ENCODE results near the gene QRICH1. TPM values are rescaled to one million over a fixed set of nuclear protein-coding genes. Genes with fewer than 3 reads are reported as not detected.

The QRICH1 gene
- total and polyA plus RNA-seq, 2 of the 13 experiments (the other 11 are each of a cell fraction or from before 2014, with no cell fraction given): 52.6 to 102 TPM

DNA sequence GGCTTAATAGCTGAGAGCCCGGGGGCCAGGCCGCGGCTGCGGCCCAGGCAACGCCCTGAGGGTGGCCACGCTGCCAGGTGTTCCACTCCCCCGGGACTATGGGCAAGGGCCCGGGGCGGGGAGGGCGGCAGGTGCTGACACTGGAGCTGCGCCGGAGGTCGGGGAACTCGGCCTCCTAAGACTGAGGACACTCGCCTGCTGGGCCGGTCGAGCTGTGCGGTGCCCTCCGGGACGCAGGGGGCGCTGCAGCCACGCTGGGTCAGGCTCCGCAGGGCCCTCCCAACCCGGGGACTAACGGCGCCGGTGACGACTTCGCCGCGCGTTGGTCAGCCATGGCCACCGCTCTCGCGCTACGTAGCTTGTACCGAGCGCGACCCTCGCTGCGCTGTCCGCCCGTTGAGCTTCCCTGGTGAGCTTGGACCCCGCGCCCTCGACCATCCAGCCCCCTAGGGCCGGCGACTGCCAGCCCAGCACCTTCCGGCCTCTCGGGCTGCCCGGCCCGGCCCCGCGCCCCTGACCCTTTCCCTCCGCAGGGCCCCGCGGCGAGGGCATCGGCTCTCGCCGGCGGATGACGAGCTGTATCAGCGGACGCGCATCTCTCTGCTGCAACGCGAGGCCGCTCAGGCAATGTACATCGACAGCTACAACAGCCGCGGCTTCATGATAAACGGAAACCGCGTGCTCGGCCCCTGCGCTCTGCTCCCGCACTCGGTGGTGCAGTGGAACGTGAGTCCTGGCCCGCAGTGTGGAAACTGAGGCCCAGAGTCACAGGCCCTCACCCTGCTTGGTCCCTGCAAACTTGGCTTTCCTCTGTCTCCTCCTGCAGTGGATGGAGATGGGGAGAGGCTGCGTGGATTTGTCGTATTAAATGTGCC lies 71.8 kb downstream of the QRICH1 start, which contains the start of gene NDUFAF3 (continued):
- TF ChIP-seq, protein P1, sequence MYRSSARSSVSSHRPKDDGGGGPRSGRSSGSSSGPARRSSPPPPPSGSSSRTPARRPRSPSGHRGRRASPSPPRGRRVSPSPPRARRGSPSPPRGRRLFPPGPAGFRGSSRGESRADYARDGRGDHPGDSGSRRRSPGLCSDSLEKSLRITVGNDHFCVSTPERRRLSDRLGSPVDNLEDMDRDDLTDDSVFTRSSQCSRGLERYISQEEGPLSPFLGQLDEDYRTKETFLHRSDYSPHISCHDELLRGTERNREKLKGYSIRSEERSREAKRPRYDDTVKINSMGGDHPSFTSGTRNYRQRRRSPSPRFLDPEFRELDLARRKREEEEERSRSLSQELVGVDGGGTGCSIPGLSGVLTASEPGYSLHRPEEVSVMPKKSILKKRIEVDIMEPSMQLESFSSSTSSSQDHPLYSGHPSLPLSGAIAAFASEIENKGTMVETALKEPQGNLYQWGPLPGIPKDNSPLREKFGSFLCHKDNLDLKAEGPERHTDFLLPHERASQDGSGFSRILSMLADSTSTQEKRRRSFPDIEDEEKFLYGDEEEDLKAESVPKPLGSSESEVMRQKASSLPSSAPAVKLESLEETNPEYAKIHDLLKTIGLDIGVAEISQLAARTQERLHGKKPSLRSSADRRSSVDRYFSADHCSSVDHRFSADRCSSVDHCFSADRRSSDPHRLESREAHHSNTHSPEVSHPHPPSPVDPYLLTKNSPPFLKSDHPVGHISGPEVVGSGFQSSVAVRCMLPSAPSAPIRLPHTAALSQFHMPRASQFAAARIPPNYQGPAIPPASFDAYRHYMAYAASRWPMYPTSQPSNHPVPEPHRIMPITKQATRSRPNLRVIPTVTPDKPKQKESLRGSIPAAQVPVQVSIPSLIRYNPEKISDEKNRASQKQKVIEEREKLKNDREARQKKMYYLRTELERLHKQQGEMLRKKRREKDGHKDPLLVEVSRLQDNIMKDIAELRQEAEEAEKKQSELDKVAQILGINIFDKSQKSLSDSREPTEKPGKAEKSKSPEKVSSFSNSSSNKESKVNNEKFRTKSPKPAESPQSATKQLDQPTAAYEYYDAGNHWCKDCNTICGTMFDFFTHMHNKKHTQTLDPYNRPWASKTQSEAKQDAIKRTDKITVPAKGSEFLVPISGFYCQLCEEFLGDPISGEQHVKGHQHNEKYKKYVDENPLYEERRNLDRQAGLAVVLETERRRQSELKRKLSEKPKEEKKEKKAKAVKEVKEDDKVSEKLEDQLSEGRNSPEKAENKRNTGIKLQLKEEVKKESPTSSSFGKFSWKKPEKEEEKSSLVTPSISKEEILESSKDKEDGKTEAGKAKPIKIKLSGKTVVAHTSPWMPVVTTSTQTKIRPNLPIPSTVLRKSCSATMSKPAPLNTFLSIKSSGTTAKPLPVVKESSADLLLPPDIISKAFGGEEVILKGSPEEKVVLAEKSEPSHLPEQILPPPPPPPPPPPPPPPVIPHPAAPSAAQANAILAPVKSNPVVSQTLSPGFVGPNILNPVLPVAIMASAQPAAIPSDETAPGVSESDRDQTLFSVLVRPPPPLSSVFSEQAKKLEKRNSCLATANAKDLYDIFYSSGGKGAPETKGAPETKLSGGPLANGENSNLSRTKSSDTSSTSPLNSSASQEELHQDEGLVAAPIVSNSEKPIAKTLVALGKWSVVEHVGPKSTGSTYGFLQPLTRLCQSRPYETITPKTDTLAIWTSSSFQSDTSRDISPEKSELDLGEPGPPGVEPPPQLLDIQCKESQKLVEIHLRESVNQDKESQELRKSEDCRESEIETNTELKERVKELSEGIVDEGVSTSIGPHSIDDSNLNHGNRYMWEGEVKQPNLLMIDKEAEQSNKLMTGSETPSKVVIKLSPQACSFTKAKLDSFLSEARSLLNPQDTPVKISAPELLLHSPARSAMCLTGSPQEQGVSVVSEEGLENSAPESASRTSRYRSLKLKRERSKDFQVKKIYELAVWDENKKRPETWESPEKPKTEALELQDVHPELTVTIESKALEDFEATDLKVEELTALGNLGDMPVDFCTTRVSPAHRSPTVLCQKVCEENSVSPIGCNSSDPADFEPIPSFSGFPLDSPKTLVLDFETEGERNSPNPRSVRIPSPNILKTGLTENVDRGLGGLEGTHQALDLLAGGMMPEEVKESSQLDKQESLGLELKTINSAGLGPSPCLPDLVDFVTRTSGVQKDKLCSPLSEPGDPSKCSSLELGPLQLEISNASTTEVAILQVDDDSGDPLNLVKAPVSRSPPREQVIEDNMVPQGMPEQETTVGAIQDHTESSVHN (CRISPR knock-in tag; IDR thresholded peaks at IDR 0.05): no peak
- no peak for TF ChIP-seq ZNF337 (CRISPR knock-in tag; IDR thresholded peaks at IDR 0.05; ENCODE audit: borderline replicate concordance, low read depth)
- no peak for TF ChIP-seq NFE2 (CRISPR knock-in tag; IDR thresholded peaks at IDR 0.05)
- no peak for TF ChIP-seq PCBP1 (IDR thresholded peaks at IDR 0.05; ENCODE audit: borderline replicate concordance, low read depth, low read length)
- no peak for TF ChIP-seq TSC22D2 (CRISPR knock-in tag; IDR thresholded peaks at IDR 0.05; ENCODE audit: borderline replicate concordance)
- TF ChIP-seq ZNF17 (CRISPR knock-in tag; IDR thresholded peaks at IDR 0.05): peak; percentile 91; the same call in 1 of the 2 replicates
- TF ChIP-seq KLF9 (CRISPR knock-in tag; IDR thresholded peaks at IDR 0.05; ENCODE audit: low read depth): no peak
- TF ChIP-seq STAG1 (CRISPR knock-in tag; IDR thresholded peaks at IDR 0.05): peak; percentile 45
- TF ChIP-seq SP1 (IDR thresholded peaks at IDR 0.05): no peak
- TF ChIP-seq SP1 (CRISPR knock-in tag; IDR thresholded peaks at IDR 0.05): peak; percentile 71
- TF ChIP-seq GMEB1 (CRISPR knock-in tag; IDR thresholded peaks at IDR 0.05; ENCODE audit: borderline replicate concordance): peak; percentile 94
- TF ChIP-seq, protein P2, sequence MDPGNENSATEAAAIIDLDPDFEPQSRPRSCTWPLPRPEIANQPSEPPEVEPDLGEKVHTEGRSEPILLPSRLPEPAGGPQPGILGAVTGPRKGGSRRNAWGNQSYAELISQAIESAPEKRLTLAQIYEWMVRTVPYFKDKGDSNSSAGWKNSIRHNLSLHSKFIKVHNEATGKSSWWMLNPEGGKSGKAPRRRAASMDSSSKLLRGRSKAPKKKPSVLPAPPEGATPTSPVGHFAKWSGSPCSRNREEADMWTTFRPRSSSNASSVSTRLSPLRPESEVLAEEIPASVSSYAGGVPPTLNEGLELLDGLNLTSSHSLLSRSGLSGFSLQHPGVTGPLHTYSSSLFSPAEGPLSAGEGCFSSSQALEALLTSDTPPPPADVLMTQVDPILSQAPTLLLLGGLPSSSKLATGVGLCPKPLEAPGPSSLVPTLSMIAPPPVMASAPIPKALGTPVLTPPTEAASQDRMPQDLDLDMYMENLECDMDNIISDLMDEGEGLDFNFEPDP (CRISPR knock-in tag; conservative IDR thresholded peaks at IDR 0.05): no peak
- peak; percentile 24; the same call in 1 of the 2 replicates for TF ChIP-seq BCL6 (CRISPR knock-in tag; IDR thresholded peaks at IDR 0.05)
- no peak for TF ChIP-seq ZNF577 (CRISPR knock-in tag; IDR thresholded peaks at IDR 0.05; ENCODE audit: borderline replicate concordance, low read depth)

All from HepG2 (cell line).